Hepatocyte (in vitro differentiated cells): Measurements from ENCODE around the gene DUSP14.

ENCODE experiments used
- CTCF ChIP-seq: fragments of 200-600 bp; sonication (generic); IDR thresholded peaks from 2 replicates; pipeline ENCODE4 v1.5.1; 2016; ENCODE audit warnings: antibody characterized with exemption, mild to moderate bottlenecking; ENCODE audit not compliant: poor library complexity
- EZH2 ChIP-seq: fragments of 200-600 bp; sonication (generic); IDR thresholded peaks from 2 replicates; pipeline ENCODE4 v1.6.1; 2016; ENCODE audit warnings: antibody characterized with exemption, mild to moderate bottlenecking, borderline replicate concordance
- EZH2phosphoT487 ChIP-seq: fragments of 200-600 bp; sonication (generic); IDR thresholded peaks from one replicate; pipeline ENCODE4 v1.6.1; 2018; ENCODE audit warnings: antibody characterized with exemption, mild to moderate bottlenecking, low read depth, moderate library complexity; ENCODE audit not compliant: unreplicated experiment, severe bottlenecking

- no peak for TF ChIP-seq CTCF
- TF ChIP-seq EZH2phosphoT487, result no peak
- TF ChIP-seq EZH2, result no peak
Observed at GRCh38 chr17:37532756-37533155, 43.1 kb downstream of the DUSP14 start.
